Measurements from ENCODE around the gene SLC25A39.
"Not testable (repeated sequence)": the region's sequence is repeated elsewhere in the genome, so short reads cannot be mapped to it uniquely, and the experiment has no call there.

Gene SLC25A39, protein sequence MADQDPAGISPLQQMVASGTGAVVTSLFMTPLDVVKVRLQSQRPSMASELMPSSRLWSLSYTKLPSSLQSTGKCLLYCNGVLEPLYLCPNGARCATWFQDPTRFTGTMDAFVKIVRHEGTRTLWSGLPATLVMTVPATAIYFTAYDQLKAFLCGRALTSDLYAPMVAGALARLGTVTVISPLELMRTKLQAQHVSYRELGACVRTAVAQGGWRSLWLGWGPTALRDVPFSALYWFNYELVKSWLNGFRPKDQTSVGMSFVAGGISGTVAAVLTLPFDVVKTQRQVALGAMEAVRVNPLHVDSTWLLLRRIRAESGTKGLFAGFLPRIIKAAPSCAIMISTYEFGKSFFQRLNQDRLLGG

DNA sequence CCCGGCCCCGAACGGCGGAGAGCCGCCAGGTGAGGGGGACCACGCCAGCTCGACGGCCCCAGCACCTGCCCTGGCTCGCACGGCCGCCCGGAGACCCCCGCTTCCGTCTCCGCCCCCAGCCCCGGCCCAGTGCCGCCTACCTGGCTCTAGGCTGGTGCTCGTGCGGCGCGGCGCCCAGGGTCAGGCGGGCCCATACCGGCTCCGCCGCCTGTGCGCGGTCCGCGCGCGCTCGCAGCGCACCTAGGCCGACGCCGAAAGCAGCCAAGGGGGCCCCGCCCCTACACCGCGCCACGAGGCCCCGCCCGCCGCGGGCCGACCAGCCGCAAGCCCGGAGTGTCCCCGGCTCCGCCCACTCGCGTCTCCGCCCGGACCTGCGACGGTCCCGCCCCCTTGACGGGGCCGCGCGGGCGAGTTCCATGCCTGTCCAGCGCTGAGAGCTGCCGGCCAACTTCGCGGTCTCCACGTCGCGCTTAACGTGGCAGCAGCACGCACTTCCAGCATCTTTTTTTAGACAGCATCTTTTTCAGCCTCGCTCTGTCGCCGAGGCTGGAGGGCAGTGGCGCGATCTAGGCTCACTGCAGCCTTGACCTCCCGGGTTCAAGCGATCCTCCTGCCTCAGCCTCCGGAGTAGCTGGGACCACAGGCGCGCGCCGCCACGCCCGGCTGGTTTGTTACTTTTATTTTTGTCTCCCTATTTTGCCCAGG, at the start of gene SLC25A39:
Gene SLC25A39, minus strand, starts transcription at position 253 of the 705 bp plus-strand sequence. CDS start 1,261 bp downstream, outside the sequence.
- peak; percentile 86 for DNase-seq (ENCODE audit: low read depth)

DNA sequence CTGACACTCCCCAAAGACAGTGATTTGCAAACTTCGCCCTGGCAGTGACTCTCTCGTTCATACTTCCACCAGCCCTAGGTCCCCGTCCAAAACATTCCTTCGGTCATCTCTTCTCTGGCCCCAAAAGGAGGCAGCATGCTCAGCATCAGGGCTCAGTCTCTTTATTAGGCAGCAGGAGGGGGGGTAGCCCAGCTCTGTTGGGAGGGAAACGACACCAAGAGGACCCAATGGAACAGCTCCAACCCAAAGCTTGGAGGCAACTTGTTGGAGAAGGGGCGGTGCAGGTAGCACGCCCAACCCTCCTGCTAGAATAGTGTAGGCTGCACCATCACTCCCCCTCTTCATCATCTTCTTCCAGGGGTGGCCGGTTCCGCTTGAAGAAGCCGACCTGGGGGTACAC, 47.4 kb upstream of the SLC25A39 start:
- no peak for DNase-seq (ENCODE audit: low read depth)

DNA sequence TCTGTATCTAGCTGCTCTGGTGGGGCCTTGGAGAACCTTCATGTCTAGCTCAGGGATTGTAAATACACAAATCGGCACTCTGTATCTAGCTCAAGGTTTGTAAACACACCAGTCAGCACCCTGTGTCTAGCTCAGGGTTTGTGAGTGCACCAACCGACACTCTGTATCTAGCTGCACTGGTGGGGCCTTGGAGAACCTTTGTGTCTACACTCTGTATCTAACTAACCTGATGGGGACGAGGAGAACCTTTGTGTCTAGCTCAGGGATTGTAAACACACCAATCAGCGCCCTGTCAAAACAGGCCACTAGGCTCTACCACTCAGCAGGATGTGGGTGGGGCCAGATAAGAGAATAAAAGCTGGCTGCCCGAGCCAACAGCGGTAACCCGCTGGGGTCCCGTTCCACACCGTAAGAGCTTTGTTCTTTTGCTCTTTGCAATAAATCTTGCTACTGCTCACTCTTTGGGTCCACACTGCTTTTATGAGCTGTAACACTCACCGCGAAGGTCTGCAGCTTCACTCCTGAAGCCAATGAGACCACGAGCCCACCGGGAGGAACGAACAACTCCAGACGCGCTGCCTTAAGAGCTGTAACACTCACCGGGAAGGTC, 44.9 kb upstream of the SLC25A39 start:
- not testable (repeated sequence) for DNase-seq (ENCODE audit: low read depth)

- not testable (repeated sequence) for DNase-seq (ENCODE audit: low read depth)
Measured at GRCh38 chr17:44368391-44369243, 44.0 kb upstream of the SLC25A39 start.

GRCh38 chr17:44367231-44367979, 42.8 kb upstream of the SLC25A39 start:
- DNase-seq (ENCODE audit: low read depth): no peak

DNA sequence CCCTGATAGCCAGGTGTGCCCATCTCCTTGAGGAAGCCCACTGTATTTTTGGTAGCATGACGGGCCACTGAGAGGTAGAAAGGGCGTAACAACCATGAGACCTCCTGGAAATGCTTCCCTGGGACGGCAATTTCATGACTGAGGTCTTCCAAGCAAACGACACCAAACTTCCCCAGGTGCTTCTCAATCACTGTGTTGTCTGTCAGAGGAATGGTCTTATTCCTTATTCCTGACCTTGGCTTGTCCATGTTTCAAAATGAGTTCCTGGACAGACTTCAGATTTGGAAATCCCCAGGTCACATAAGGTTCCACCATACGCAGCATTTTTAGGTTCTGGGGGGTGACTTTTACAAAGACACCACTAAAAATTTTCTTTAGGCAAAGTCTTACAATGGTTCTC, 40.4 kb upstream of the SLC25A39 start:
- not testable (repeated sequence) for DNase-seq (ENCODE audit: low read depth)

GRCh38 chr17:44363613-44364159, 39.1 kb upstream of the SLC25A39 start, which contains the start of gene FAM171A2:
FAM171A2 (minus strand) TSS chr17:44363853; CDS start chr17:44363714, 139 bp downstream.
- DNase-seq (ENCODE audit: low read depth): peak; percentile 32

DNA sequence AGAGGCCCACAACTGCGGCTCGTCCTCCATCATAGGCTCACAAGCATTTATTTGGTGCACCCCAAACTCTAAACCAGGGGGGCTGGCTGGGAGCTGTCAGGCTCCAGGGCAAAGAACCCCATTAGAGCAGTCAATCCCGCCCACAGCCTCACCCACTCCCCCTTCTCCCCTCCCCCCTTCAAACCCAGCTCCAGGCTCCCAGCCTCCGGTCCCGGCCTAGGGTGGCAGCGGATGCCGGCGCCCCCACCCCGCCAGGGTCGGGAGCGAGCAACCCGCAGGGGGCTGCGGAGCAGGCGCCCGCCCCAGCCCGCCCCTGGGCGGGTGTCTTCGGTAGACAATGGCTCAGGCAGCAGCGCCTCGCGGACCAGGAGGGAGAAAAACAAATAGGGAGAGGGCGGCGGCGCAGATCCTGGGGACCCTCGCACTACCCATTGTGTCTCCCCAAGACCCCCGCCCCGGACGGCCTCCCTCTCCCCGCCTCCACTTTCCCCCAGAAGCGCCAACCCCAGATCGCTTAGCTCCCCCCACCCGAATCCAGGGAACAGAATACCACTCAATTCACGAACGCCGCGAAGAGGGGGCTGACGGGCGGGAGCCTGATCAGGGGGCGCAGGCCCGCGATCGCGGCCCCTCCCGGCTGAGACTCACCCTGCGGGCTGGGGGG, 38.5 kb upstream of the SLC25A39 start:
- no peak for DNase-seq (ENCODE audit: low read depth)

DNA sequence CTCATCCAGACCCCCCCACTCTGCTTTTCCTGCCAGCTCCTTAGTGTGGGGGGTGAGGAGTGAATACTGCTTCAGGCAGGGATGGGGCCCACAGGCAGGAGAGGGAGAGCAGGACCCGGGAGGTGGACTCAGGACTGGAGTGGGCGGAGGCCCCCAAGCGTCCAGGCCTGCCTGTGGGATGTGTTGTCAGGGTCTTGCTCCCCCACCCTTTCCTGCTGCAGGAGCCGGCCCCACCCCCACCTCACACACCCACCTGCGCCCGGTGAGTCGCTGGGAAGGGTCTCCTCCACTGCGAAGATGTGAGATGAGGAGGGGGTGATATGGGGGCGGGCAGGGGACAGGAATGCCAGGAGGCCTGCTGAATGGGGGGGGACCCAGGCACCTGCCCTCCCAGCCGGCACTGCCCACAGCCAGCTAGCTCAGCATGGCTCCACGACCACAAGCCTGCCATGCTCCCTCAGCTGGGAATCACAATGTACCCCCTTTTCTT, 37.9 kb upstream of the SLC25A39 start:
- no peak for DNase-seq (ENCODE audit: low read depth)

DNA sequence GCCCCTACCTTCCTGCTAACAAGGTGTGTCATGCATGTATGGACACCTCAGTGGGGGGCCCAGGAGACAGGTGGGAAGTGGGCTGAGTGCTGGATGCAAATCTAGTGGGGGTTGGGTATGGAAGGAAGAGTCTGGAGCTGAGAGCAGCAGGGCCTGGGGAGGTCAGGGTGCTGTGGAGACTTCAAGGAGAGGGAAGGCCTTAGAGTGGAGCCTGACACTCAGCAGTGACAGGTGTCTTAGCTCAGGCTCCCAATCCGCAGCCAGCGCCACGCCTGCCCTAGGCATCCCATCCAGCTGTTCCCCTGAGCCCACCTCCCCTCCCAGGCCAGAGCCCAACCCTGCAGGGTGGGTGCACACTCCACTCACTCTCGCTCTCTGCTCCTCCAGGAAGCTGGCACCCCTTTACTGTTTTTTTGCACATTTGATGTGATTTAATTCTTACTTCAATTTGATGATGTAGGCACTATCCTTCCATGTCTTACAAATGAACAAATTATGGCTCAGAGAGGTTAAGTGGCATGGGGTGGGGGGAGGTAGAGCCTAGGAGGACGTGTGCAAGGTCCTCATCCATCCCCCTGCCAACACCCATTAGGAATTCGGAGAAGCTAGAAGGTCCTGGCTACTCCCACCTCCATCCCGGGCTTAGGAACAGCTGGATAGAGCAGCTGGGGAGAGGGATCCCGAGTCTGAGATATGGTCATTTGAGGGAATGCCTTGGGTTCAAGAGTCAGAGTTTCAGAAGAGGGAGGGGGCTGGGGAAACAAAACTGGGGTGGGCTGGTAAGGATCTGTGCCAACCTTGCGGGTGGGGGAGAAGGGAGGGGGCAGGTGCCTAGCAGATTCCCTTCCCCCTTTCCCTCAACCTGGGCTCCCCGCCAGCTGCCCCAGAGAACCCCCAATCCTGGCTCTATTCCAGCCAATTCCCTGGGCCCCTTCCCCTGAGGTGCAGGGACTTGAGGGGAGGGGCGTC, 37.0 kb upstream of the SLC25A39 start:
- DNase-seq (ENCODE audit: low read depth): no peak

DNA sequence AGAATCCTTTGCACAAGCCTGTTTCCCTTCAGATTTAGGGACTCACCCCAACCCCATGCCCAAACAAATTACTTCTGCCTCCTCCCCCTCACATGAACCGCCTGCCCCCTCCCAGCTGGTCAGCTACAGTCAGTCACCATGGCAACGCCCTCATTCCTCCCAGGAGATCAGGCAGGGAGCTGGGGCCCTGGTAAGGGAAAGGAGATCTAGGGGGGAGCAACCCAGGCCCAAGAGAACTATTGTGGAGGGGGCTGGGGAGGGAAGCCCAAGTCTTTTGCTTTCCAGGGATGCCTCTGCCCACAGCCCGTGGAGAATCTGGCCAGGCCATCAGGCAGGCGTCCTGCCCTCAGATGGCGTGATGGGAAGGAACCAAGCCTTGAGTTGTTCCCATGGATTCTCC, 36.2 kb upstream of the SLC25A39 start:
- no peak for DNase-seq (ENCODE audit: low read depth)

DNA sequence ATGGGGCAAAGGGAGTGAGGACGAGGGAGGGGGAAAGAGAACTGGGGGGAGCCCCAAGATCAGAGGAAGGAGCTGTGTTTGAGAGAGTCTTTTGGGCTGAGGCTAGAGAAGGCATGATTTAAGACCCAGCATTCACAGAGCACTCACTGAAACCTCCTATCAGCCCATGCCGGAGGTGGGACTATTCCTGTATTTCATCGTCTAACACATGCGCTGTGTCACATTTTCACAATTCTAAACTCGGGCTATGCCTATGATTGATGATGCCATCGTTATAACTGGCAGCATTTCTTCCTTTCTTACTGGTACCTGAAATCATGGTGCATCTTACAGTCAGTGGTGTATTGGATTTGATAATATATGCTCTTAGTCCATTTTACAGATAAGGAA, 35.5 kb upstream of the SLC25A39 start:
- DNase-seq (ENCODE audit: low read depth): no peak

- DNase-seq (ENCODE audit: low read depth): no peak
Measured at GRCh38 chr17:44359458-44360143, 35.0 kb upstream of the SLC25A39 start.

DNA sequence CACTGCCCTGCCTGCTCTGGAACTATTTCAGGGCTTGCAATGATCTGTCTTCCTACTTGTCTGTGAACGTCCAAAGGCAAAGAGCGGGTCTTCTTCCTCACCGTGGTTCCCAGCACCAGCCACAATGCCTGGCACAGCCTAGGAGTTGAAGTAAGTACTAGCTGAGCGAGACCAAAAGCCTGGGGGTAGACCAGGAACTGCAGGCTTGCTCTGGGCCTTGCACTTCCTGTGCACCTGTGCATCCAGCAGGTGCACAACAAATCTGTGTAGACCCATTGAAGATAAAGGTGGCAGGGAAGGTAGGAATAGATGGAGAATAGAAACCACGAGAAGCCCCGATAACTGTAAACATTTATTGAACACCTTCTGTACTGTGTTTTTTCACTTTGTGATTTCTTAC, 34.4 kb upstream of the SLC25A39 start:
- DNase-seq (ENCODE audit: low read depth): no peak

GRCh38 chr17:44358066-44358465, 33.4 kb upstream of the SLC25A39 start:
- no peak for DNase-seq (ENCODE audit: low read depth)

DNA sequence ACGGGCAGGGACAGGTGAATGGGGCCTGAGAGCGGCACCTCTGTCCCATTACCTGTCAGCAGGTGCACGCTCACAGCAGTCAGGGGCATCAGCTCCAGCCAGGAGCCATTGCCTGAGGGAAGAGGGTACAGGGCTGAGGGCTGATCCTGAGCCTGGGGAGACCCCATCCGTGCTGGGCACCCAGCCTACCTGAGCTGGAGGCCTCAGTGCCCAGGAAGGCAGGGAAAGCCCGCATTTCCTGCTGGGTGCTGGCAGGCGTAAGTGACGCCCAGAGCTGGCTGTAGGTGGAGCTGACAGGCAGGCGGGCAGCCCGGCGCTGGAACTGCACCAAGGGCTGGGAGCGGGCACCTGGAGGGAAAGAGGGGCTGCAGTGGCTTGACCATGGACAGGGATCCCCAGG, 31.6 kb upstream of the SLC25A39 start:
- DNase-seq (ENCODE audit: low read depth): no peak

DNA sequence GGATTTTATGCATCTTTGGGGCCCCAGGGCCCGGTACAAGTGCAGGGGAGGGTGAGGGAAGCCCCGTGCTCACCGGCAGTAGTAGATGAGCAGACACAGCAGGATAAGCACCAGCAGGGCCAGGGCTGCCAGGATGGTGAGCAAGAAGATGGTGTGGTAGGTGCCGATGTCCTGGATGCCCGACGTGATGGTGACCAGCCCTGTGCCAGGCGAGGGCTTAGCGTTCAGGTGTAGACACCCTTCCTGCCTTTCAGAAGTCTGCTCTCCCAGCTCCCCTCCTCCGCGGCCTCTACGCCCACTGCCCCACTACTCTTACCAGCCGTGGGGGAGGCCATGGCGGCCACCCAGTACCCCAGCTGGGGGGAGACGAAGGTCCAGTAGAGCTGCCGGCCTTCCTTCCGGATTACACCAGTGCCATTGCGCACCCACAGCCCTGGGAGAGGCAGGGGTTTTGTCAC, 31.0 kb upstream of the SLC25A39 start:
- no peak for DNase-seq (ENCODE audit: low read depth)

Measured in T-helper 22 cell (primary cell).